ENCODE results near the gene TAPBP.
"Not testable (repeated sequence)": the region's sequence is repeated elsewhere in the genome, so short reads cannot be mapped to it uniquely, and the experiment has no call there.

Gene TAPBP

DNA sequence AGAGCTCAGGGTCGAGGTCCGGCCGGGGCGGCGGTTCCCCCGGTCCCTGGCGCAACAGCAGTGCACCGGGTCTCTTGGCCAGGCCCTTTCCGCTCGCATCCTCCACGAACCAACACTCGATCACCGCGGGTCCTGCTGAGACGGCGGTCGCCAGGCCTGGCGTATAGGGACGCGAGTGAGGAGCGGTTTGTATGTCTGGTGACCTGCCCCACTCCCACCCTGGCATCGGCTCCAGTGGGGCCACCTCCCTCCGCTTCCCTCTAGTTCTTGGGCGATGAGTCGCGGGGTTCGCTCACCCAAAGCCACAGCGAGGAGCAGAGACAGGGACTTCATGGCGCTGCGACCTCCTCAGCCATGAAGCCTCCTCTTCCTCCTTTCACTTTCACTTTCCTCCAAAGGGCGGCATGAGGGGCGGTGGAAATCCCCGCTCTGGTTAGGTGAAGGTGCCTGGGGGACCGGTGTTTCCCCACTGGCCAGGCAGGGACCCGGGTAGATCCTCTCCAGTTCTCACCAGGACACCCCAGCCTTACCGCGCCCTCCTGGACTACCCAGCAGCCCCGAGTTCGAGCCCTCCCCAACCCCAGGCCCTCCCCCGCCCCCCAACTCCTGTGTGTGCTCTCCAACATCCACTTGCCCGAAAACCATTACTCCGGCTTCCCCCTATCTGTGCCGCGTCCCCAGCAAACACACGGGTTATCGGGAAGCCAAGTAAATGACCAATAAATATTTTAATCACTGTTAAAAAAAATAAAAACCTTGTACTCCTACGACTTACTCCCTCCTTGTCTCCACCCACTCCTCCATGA, at the start of gene TAPBP:
TSS of gene TAPBP (minus strand) at position 370 of the 806 bp plus-strand sequence. CDS start at position 333, 37 bp downstream.
- peak; percentile 79 for DNase-seq (ENCODE audit: low read depth)

DNA sequence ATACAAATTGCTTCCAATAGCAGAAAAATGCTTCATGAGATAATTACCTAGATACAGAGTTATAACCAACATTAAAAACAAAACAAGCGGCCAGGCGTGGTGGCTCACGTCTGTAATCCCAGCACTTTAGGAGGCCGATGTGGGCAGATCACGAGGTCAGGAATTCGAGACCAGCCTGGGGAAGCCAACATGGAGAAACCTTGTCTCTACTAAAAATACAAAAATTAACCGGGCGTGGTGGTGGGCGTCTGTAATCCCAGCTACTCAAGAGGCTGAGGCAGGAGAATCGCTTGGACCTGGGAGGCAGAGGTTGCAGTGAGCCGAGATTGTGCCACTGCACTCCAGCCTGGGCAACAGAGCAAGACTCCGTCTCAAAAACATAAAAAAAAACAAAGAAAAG, 49.6 kb upstream of the TAPBP start:
- not testable (repeated sequence) for DNase-seq (ENCODE audit: low read depth)

DNA sequence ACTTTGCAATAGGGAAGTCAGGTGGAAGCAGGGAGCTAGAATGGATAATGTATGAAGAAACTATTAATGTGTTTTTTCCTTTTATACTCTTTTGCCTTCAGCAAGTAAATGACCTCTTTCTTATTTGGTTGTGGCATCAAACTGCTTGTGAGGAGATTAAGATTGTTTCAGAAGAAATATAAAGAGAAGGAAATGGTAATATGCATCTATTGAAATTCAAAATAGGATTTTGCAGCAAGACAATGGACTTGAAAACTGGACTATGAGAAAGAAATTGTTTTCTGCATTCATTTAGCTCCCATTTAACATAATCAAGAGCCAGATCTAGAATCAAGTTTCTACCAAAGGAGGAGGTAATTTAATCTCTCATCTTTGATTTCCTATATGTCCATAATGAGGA, 45.5 kb upstream of the TAPBP start:
- no peak for DNase-seq (ENCODE audit: low read depth)

DNA sequence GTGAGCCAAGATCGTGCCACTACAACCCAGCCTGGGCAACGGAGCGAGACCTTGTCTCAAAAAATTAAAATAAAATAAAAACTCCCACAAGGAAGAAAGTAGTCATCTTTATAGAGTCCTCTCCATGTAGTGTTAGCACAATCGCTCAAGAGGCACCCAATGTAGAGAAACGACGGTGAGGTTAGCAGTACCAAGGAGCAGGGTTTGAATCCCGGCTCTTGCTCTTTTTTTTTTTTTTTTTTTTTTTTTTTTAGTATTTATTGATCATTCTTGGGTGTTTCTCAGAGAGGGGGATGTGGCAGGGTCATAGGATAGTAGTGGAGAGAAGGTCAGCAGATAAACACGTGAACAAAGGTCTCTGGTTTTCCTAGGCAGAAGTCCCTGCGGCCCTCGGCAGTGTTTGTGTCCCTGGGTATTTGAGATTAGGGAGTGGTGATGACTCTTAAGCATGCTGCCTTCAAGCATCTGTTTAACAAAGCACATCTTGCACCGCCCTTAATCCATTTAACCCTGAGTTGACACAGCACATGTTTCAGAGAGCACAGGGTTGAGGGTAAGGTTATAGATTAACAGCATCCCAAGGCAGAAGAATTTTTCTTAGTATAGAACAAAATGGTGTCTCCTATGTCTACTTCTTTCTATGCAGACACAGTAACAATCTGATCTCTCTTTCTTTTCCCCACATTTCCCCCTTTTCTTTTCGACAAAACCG, 43.4 kb upstream of the TAPBP start:
- not testable (repeated sequence) for DNase-seq (ENCODE audit: low read depth)

DNA sequence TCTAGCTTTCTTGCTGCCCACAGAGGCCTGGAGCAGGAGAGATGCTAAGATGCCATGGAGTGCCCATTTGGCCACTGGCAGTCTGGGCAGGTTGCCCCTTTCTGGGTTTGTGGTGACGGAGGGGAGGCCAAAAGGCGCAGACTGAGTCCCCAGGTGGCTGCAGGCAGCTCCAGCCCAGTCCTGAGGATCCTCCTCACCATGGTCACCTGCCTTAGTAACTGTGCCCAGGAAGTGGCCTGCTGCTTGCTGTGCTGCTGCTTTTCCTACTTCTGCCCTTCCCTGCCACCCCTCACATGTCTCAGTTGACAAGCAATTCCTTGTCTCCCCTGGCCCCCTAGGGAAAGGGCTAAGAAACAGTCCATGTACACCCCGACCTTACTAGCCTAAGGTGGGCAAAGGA, 42.4 kb upstream of the TAPBP start:
- no peak for DNase-seq (ENCODE audit: low read depth)

DNA sequence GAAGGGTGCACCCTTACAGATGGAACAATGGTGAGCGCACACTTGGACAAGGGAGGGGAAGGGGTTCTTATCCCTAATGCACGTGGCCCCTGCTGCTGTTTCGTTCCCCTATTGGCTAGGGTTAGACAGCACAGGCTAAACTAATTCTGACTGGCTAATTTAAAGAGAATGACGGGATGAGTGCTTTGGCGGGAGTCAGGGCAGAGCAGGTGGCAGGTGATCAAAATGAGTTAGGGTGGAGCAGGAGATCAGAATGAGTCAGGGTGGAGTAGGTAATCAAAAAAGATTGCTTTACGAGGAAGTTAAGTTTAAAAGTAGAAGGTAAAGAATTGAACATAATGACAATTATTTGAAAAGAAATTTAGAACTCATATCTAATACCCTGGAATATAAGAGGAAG, 42.0 kb upstream of the TAPBP start:
- DNase-seq (ENCODE audit: low read depth) = not testable (repeated sequence)

DNA sequence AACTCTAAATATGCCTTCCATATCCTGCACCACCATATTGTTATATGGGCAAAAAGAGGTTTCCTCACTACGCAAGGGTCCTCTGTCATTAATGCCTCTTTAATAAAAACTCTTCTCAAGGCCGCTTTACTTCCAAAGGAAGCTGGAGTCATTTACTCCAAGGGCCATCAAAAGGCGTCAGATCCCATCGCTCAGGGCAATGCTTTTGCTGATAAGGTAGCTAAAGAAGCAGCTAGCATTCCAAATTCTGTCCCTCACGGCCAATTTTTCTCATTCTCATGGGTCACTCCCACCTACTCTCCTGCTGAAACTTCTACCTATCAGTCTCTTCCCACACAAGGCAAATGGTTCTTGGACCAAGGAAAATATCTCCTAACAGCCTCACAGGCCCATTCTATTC, 33.9 kb upstream of the TAPBP start:
- no peak for DNase-seq (ENCODE audit: low read depth)

DNA sequence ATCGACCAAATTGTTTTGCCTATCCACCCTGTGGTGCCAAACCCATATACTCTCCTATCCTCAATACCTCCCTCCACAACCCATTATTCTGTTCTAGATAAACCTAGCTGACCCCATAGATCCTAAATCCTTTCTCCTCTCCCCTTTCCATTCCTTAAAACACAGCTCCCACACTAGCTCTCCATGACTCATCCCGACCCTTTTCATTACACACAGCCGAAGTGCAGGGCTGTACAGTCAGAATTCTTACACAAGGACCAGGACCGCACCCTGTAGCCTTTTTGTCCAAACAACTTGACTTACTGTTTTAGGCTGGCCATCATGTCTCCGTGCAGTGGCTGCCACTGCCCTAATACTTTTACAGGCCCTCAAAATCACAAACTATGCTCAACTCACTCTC, 33.1 kb upstream of the TAPBP start:
- peak; percentile 48 for DNase-seq (ENCODE audit: low read depth)

DNA sequence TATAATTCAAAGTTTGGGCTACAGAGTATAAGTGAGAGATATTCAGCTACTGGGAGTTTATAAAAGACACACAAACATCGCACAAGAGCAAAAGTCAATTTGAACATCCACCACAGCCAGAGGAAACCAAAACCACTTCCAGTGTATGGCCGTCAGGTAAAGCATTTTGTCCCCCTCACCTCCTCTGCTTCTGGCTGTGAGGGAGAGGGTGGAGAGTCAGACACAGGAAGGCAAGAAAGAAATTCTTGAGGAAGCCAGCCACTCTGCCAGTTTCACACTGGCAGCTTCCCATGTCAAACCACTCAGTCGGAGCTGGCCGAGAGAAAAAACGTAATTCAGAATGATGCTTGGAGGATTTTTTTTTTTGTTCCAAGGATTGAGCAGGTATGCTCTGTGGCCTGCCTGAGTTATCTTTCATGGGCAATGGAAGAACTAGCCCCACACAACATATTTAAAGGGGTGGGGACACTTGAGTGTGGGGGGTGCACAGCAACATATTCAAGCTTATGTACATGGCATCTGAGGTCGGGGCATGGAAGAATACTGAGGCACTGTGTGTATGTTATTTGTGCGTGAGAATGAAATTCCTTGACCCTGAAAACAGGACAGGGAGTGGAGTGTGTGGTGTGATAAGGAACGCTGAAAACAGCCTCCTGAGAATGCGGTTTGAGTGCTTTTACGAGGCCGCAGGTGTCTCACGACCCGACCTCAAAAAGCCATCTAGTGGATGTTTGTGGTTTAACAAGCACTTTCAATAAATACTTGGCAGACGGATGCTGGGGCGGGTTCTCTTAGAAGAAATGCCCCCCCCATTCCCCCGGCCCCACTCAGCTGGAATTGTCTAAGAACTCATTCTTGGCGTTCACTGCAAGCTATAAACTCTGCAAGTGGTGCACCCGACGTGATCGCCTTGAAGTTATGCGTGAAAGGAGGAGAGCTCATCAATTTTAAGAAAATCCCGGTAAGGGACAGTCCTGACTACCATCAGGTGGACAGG, 31.1 kb upstream of the TAPBP start:
- peak; percentile 88 for DNase-seq (ENCODE audit: low read depth)

DNA sequence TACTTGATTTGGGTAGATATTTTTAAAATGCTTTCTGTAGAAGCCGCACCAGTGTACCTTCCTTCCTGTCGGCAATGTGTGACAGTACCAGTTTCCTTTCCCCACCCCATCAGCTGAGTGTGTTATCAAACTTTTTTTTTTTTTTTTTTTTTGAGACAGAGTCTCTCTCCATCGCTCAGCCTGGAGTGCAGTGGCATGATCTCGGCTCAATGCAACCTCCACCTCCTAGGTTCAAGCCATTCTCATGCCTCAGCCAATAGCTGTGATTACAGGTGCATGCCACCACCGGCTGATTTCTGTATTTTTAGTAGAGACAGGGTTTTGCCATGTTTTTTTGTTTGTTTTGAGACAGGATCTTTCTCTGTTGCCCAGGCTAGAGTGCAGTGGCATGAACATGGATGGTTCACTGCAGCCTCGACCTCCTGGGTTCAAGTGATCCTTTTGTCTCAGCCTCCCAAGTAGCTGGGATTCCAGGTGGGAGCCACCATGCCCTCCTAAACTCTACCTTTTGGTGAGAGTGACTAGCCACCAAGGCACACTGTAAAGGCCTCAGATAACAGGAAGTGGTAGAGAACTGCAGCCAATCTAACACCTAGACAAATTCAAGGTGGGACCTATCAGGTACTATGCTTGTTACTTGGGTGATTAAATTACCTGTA, 30.2 kb upstream of the TAPBP start:
- no peak for DNase-seq (ENCODE audit: low read depth)

DNA sequence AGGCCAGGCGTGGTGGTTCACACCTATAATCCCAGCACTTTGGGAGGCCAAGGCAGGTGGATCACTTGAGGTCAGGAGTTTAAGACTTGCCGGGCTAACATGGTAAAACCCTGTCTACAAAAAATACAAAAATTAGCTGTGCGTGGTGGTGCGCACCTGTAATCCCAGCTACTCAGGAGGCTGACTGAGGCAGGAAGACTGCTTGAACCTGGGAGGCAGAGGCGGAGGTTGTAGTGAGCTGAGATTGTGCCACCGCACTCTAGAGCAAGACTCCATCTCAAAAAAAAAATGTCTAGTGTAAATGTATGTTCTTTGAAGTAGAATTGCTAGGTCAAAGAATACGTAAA, 29.7 kb upstream of the TAPBP start:
- DNase-seq (ENCODE audit: low read depth) = not testable (repeated sequence)

DNA sequence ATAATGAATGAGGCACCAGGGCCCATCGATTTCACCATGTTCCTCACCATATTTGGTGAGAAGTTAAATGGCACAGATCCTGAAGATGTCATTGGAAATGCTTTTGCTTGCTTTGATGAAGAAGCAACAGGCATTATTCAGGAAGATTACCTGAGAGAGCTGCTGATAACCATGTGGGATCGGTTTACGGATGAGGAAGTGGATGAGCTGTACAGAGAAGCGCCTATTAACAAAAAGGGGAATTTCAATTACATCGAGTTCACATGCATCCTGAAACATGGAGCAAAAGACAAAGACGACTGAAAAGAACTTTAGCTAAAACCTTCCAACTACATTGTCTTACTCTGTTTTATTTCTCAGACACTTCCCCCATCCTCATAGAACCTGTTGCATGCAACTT, 25.3 kb upstream of the TAPBP start:
- DNase-seq (ENCODE audit: low read depth) = no peak

DNA sequence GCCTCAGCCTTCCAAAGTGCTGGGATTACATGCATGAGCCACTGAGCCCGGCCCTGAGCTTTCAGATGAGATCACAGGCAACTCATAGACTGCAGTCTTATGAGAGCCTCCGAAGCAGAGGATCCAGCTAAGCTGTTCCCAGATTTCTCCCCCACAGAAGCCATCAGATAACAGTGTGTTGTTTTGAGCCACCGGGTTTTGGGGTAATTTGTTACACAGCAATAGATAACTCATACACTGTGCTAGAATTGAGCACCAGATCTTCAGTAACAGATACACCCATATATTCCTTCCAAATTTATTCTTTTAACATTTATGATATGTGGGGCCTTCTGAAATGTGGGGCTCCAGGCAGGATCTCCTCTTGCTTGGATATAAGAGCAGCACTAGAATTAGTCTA, 22.6 kb upstream of the TAPBP start:
- DNase-seq (ENCODE audit: low read depth) = no peak

DNA sequence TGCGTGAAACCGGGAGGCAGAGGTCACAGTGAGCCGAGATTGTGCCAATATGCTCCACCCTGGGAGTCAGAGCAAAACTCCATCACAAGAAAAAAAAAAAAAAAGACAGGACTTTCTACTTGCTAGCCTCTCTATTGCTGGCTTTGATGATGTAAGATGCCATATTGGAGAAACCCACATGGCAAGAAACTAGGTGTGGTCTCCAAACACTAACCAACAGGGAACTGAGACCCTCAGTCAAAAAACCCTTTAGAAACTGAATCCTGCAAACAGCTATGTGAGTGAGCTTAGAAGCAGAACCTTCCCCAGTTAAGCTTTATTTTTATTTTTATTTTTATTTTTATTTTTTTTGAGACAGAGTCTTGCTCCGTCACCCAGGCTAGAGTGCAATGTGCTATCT, 22.0 kb upstream of the TAPBP start:
- no peak for DNase-seq (ENCODE audit: low read depth)

DNA sequence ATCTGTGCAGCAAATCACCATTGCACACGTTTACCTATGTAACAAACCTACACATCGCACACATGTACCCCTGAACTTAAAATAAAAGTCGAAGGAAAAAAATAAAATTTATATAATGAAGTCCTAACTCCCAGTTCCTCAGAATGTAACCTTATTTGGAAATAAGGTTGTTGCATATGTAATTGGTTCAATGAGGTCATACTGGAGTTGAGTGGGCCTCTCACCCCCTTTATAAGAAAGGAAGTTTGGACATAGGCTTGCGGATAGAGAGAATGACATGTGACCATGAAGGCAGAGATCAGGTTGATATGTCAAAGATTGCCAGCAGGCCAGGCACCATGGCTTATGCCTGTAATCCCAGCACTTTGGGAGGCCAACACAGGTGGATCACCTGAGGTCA, 19.8 kb upstream of the TAPBP start:
- DNase-seq (ENCODE audit: low read depth) = no peak

DNA sequence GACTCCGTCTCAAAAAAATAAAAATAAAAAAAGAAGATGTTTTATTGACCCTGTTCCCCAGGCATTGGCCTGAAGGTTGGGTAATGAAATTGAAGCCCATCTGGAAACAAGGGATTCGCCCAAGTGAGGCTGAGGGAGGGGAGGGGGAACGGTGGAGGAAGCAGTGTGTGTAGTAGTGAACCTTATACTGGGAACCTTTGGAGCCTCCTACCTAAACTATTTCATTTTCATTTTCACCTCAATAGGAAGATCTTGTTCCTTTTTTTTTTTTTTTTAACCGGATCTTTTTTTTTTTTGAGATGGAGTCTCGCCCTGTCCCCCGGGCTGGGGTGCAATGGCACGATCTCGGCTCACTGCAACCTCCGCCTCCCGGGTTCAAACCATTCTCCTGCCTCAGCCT, 16.9 kb upstream of the TAPBP start:
- DNase-seq (ENCODE audit: low read depth) = no peak

DNA sequence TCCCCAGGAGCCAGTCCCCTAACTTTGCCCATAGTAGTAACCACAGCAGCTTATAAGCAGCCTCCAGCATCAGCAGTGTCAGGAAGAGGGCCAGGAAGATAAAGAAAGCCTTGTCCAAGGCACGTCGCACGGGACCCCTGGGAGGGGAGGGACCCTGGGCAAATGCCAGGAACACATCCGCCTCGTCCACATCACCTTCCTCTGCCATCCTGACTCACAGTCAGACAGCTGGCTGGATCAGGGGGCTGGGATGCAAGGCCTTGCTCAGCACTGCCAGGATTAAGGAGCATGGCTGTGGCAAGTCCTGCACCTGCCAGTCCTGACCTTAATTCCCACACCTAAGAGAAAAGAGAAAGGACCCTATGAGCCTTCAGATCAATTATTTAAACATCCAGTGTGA, 15.2 kb upstream of the TAPBP start:
- DNase-seq (ENCODE audit: low read depth) = no peak

DNA sequence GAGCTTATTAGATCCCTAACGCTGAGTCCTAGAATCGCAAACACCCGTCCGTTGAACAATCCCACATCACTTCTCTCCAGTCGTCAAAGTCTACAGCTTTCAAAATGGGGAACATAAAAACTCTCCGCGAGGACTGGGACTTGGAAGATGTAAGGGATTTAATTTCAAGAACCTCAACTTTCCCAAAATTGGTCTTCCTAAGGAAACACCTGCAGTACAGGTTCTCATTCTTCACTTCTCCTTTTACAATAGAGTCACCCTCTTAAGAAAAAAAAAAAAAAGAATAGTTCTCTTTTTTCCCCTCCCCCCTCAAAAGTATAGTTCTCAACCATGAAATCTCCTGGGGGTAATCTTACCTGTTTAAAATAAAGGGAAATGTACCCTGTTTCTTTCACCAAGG, 10.2 kb upstream of the TAPBP start:
- DNase-seq (ENCODE audit: low read depth) = no peak

DNA sequence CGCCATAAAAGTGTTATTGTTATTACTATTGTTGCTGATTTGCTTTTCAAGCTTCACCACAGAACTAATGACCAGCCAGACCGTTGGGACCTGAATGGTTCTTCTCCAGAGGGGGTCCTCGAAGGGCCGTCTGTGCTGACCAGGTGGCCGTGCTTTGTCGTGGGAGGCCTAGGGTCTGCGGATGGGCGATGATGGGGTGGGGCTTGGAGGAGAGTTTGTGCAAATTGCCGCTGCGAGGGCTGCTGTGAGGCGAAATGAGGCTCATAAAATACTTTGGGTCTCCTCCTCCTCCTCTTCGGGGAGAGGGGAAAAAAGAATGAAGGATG, 9.7 kb upstream of the TAPBP start:
- no peak for DNase-seq (ENCODE audit: low read depth)

DNA sequence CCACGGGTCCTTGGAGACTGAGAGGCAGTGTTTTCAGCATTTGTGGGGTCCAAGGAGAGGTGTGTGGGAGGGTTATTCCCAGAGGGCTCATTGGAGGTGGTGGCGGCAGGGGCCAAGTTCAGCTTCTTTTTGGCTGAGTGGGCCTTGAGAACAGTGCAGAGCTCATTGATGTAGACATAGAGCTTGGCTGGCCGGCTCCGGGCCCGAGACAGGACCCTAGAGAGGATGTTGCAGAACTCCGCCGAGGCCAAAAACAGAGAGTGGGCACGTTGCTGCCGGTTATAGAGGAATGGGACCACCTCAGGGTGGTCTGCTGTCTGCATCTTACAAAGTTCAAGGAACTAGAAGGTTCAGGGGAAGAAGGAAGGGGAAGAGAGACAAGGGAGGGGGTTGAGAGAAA, 7.3 kb upstream of the TAPBP start:
- no peak for DNase-seq (ENCODE audit: low read depth)

DNA sequence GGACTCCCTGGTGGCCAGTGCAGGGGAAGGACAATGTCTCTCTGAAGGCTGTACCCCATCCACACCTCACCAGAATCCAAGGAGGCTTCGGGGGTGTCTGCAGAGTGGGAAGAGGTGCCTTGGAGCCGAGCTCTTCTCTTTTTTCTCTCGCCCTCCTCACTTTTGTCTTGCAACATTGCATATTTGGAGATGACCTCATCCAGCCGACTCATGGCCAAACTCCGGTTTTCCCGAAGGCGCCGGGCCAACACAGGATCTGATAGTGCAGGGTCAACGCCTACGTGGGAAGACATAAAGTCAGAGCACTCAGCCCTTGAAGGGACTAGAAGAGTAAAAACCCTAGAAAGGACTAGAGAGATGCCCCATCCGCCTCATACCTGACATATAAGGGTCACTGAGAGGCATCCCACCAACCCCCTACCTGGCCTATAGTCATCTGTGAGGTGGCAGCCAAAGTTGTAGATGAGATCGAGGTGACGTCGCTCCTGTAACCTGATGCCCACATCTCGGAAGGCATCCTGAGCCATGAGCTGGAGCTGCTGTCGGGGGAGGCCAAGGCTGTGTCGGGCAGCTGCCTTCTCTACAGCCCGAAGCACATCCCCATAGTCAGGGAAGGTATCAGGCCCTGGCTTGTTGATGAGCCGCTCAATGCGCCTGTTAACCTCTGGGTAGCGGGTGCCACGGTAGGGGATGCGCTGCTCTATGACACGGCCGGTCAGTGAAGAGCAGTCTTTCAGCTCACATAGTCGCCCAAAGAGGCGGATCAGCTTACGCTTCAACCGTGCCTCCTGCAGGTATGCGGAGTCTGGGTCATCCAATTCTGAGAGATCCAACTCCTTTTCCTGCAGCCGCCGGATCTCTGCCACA, 6.7 kb upstream of the TAPBP start:
- peak; percentile 95 for DNase-seq (ENCODE audit: low read depth)
